HG03439 (cell line): Measurements from ENCODE around the gene FRMD5.

ENCODE experiments used
- ATAC-seq: cut with Tn5 transposase; IDR thresholded peaks from one replicate; pipeline ENCODE4 v1.9.1; 2021; ENCODE audit warnings: mild to moderate bottlenecking, moderate library complexity; ENCODE audit not compliant: unreplicated experiment

Gene FRMD5

GRCh38 chr15:43931790-43932435, 263.2 kb downstream of the FRMD5 start:
- no peak for ATAC-seq

- ATAC-seq = no peak
These were observed 264.0 kb downstream of the FRMD5 start for GRCh38 chr15:43931119-43931518.

- ATAC-seq = no peak
These were observed 264.5 kb downstream of the FRMD5 start for GRCh38 chr15:43930556-43930955.

- ATAC-seq = no peak
These were observed 265.0 kb downstream of the FRMD5 start for GRCh38 chr15:43930079-43930478.

GRCh38 chr15:43928152-43928551, 266.9 kb downstream of the FRMD5 start:
- ATAC-seq = no peak

GRCh38 chr15:43927203-43927602, 267.9 kb downstream of the FRMD5 start:
- ATAC-seq = no peak

- no peak for ATAC-seq
These were observed 271.5 kb downstream of the FRMD5 start for GRCh38 chr15:43923553-43923952.

GRCh38 chr15:43922021-43922420, 273.1 kb downstream of the FRMD5 start:
- no peak for ATAC-seq

- ATAC-seq = no peak
These were observed 274.3 kb downstream of the FRMD5 start for GRCh38 chr15:43920815-43921214.

GRCh38 chr15:43920254-43920600, 274.8 kb downstream of the FRMD5 start:
- no peak for ATAC-seq

- no peak for ATAC-seq
These were observed 275.4 kb downstream of the FRMD5 start for GRCh38 chr15:43919540-43920253.

GRCh38 chr15:43918717-43919116, 276.4 kb downstream of the FRMD5 start:
- ATAC-seq = no peak

GRCh38 chr15:43916326-43916660, 278.8 kb downstream of the FRMD5 start:
- no peak for ATAC-seq

GRCh38 chr15:43915631-43916325, 279.3 kb downstream of the FRMD5 start:
- no peak for ATAC-seq

GRCh38 chr15:43913941-43914340, 281.1 kb downstream of the FRMD5 start:
- ATAC-seq = no peak

- no peak for ATAC-seq
These were observed 281.9 kb downstream of the FRMD5 start for GRCh38 chr15:43913026-43913780.

- no peak for ATAC-seq
These were observed 282.9 kb downstream of the FRMD5 start for GRCh38 chr15:43912208-43912607.

GRCh38 chr15:43911235-43911781, 283.8 kb downstream of the FRMD5 start:
- no peak for ATAC-seq

GRCh38 chr15:43908516-43909050, 286.5 kb downstream of the FRMD5 start:
- no peak for ATAC-seq

GRCh38 chr15:43905755-43906154, 289.3 kb downstream of the FRMD5 start:
- ATAC-seq = no peak

GRCh38 chr15:43903864-43904290, 291.2 kb downstream of the FRMD5 start:
- ATAC-seq = no peak
